Endothelial cell of umbilical vein (primary cell): ENCODE results near the gene CRYL1. TPM values are rescaled to one million over a fixed set of nuclear protein-coding genes. Genes with fewer than 3 reads are reported as not detected.

Source experiments
- BruUV-seq: library from RNA; stranded (reverse); fragments of 400-500 nt; replicated peaks from 2 replicates; lab custom pipeline; 2021; lab: Mats Ljungman, UMichigan
- CTCF ChIA-PET: fragments of 300-600, 350-600 bp; sonication (Branson Sonifier 250); formaldehyde crosslinking; loops from one replicate; lab custom pipeline; 2021; ENCODE audit warnings: antibody characterized with exemption, inconsistent platforms; lab: Charles Lee
- POLR2A ChIA-PET: fragments of 300-600, 350-600 bp; sonication (Branson Sonifier 250); formaldehyde crosslinking; loops from one replicate; lab custom pipeline; 2021; ENCODE audit warnings: antibody characterized with exemption, inconsistent platforms; lab: Charles Lee
- DNase-seq: peaks from one replicate; pipeline ENCODE4 v3.0.0-alpha.2; 2011; ENCODE audit warnings: low read depth, low spot score
- FAIRE-seq: peaks from 2 replicates; lab custom pipeline; 2011; peaks lifted over from hg19 to GRCh38; lab: Jason Lieb, UNC
- H2AFZ ChIP-seq: 2 replicates; pipeline ENCODE4 v1.6.0; 2012; ENCODE audit warnings: low read depth, low read length, control low read depth, inconsistent platforms
- H3K27ac ChIP-seq: 2 replicates; pipeline ENCODE4 v1.5.1; 2011; ENCODE audit warnings: low read depth, mild to moderate bottlenecking, control low read depth, low read length, moderate library complexity; ENCODE audit not compliant: insufficient read depth
- H3K27me3 ChIP-seq, 2 experiments: 2 replicates each; pipeline versions ENCODE4 v1.6.0 to v1.6.1; 2011; ENCODE audit warnings: low read length in 2 of 2, mixed read lengths in 1 of 2; ENCODE audit not compliant: control insufficient read depth in 2 of 2, insufficient read depth in 2 of 2
- H3K36me3 ChIP-seq, 2 experiments: 2 replicates in 1 of 2; 3 replicates in 1 of 2; pipeline ENCODE4 v1.5.1; 2011; ENCODE audit warnings: low read length in 2 of 2, mild to moderate bottlenecking in 1 of 2, moderate library complexity in 1 of 2; ENCODE audit not compliant: control insufficient read depth in 2 of 2, insufficient read depth in 2 of 2; ENCODE audit errors: extremely low read depth in 1 of 2
- H3K4me1 ChIP-seq: 3 replicates; pipeline ENCODE4 v1.5.1; 2011; ENCODE audit warnings: mild to moderate bottlenecking, low read length; ENCODE audit not compliant: control insufficient read depth, insufficient read depth; ENCODE audit errors: extremely low read depth
- H3K4me2 ChIP-seq: 2 replicates; pipeline ENCODE4 v1.6.1; 2011; ENCODE audit warnings: low read length, control low read depth, mixed read lengths; ENCODE audit not compliant: insufficient read depth
- H3K4me3 ChIP-seq, 3 experiments: fragments of 200-600 bp in 1 of 3; sonication (generic), shearing (Covaris generic) in 1 of 3; replicated peaks in 1 of 3; 2 replicates each; pipeline ENCODE4 v1.5.1; 2011 to 2016; ENCODE audit warnings: control low read depth in 3 of 3, low read length in 3 of 3, mild to moderate bottlenecking in 2 of 3, inconsistent platforms in 1 of 3, low read depth in 1 of 3, moderate library complexity in 1 of 3; ENCODE audit not compliant: insufficient read depth in 1 of 3
- H3K79me2 ChIP-seq: 2 replicates; pipeline ENCODE4 v1.6.0; 2012; ENCODE audit warnings: low read length, inconsistent platforms; ENCODE audit not compliant: control insufficient read depth, insufficient read depth
- H3K9ac ChIP-seq: replicated peaks from 2 replicates; pipeline ENCODE3; 2011; ENCODE audit warnings: low read length, control low read depth; ENCODE audit not compliant: insufficient read depth; ENCODE audit errors: extremely low read depth
- H3K9me1 ChIP-seq: replicated peaks from 3 replicates; pipeline ENCODE4 v1.6.0; 2011; ENCODE audit warnings: mild to moderate bottlenecking, low read length; ENCODE audit not compliant: control insufficient read depth, insufficient read depth; ENCODE audit errors: extremely low read depth
- H3K9me3 ChIP-seq: replicated peaks from 2 replicates; pipeline ENCODE4 v1.5.1; 2012; ENCODE audit warnings: low read length, inconsistent platforms; ENCODE audit not compliant: control insufficient read depth, insufficient read depth
- H4K20me1 ChIP-seq: replicated peaks from 2 replicates; pipeline ENCODE3; 2011; ENCODE audit warnings: mild to moderate bottlenecking, low read length; ENCODE audit not compliant: control insufficient read depth, insufficient read depth; ENCODE audit errors: extremely low read depth
- EZH2 ChIP-seq: IDR thresholded peaks from 2 replicates; pipeline ENCODE4 v1.6.1; 2012; ENCODE audit warnings: borderline replicate concordance, low read depth, mild to moderate bottlenecking, moderate library complexity, low read length, inconsistent platforms; ENCODE audit not compliant: severe bottlenecking
- MYC ChIP-seq: IDR thresholded peaks from one replicate; pipeline ENCODE4 v1.6.1; 2011; ENCODE audit warnings: mild to moderate bottlenecking, low read depth, low read length
- POLR2A ChIP-seq: IDR thresholded peaks from 2 replicates; pipeline ENCODE4 v1.6.1; 2012; ENCODE audit warnings: low read depth, mild to moderate bottlenecking, control low read depth, low read length
- POLR2AphosphoS5 ChIP-seq: IDR thresholded peaks from 2 replicates; pipeline ENCODE4 v1.6.1; 2012; ENCODE audit warnings: low read depth, mild to moderate bottlenecking, control low read depth, low read length, moderate library complexity; ENCODE audit not compliant: insufficient read depth
- dilution Hi-C: fragments of 300-500 bp; cut with MboI; formaldehyde crosslinking; loops from one replicate; pipeline ENCODE4 v1.15.0; 2019; ENCODE audit warnings: low sequenced_read_pairs; ENCODE audit not compliant: extremely low pct_ligation_motif_present
- intact Hi-C: fragments of 100-400 bp; cut with micrococcal nuclease; formaldehyde crosslinking; loops from one replicate; pipeline ENCODE4 v1.10.0; 2022
- polyA plus RNA-seq, 4 experiments: library from polyadenylated mRNA; depleted of rRNA in 3 of 4; stranded (reverse) in 3 of 4; unstranded in 1 of 4; fragments of >200 nt; gene quantifications; 2 replicates each; pipeline versions ENCODE4 v1.2.1 to v1.2.3, GENCODE V29; 2011 to 2012; ENCODE audit warnings: missing spikeins in 1 of 4
- total RNA-seq: library from RNA; stranded (reverse); gene quantifications from 2 replicates; pipeline ENCODE4 v1.2.3, GENCODE V29; 2021
- TF ChIP-seq, protein P1 (sequence below), 2 donors: IDR thresholded peaks; 1 replicate in 1 of 2; 2 replicates in 1 of 2; pipeline ENCODE4 v1.5.1; 2011; ENCODE audit warnings: low read length in 2 of 2, mild to moderate bottlenecking in 2 of 2, moderate library complexity in 2 of 2, control low read depth in 1 of 2, inconsistent platforms in 1 of 2, low read depth in 1 of 2; ENCODE audit not compliant: insufficient read depth in 1 of 2; ENCODE audit errors: extremely low read depth in 1 of 2
- TF ChIP-seq, protein P2 (sequence below): IDR thresholded peaks from 2 replicates; pipeline ENCODE4 v1.6.1; 2011; ENCODE audit not compliant: insufficient read depth, insufficient read length

The CRYL1 gene
- total and polyA plus RNA-seq, 2 donors (not counting 3 experiments of a cell fraction or from before 2014, with no cell fraction given) = 13.9 to 39.0 TPM

DNA sequence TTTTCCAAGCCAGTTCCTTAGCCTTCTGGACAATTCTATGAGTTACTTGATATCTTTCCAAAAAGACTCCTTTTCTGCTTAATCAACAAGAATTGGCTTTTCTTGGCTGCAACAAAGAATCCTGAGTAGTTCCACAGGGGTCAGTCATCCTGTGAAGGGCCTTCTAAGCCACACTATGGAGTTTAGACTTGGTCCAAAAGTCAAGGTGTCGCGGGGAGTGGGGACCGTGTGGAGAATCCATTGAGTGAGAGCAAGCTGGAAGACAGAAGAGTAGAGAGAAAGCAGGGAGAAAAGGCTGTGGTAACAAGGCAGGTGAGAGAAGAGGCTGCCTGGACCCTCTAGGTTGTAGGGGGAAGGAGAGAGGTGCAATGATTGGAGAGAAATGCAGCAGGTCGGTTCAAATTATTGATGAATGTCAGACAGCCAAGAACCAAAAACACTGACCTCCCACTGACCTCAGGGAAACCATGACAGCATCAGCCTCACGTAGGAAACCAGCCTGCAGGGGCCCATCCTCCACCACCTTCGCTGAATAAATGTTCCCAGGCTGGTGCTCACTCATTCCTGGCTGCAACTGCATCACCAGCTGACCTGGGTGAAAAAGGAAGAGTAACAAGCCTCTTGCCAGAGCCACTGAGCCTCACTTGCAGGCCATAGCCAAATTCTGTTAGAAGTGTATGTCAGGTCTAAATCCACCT lies 34.2 kb upstream of the CRYL1 start:
- H3K36me3 ChIP-seq = no peaks in the 10 kb centered on the region
- FAIRE-seq (no peak), DNase-seq (no peak)
- no peaks in the 10 kb centered on the region for H3K79me2 ChIP-seq
- no peaks in the 10 kb centered on the region for H3K9me1 ChIP-seq
- H3K4me2 ChIP-seq = no peak overlapping the region
- H3K27me3 ChIP-seq = no peaks in the 10 kb centered on the region
- H3K4me1 ChIP-seq = no peaks in the 10 kb centered on the region
- dilution Hi-C loops (no loop called here), intact Hi-C loops (no loop called here)
- no TSS peak for BruUV-seq
- POLR2A ChIA-PET = no interaction called here
- H2AFZ ChIP-seq = no peak overlapping the region
- no peak overlapping the region for H3K4me3 ChIP-seq
- TF ChIP-seq POLR2A (no peak), MYC (no peak), EZH2 (no peak), POLR2AphosphoS5 (no peak)
- TF ChIP-seq, protein P1, sequence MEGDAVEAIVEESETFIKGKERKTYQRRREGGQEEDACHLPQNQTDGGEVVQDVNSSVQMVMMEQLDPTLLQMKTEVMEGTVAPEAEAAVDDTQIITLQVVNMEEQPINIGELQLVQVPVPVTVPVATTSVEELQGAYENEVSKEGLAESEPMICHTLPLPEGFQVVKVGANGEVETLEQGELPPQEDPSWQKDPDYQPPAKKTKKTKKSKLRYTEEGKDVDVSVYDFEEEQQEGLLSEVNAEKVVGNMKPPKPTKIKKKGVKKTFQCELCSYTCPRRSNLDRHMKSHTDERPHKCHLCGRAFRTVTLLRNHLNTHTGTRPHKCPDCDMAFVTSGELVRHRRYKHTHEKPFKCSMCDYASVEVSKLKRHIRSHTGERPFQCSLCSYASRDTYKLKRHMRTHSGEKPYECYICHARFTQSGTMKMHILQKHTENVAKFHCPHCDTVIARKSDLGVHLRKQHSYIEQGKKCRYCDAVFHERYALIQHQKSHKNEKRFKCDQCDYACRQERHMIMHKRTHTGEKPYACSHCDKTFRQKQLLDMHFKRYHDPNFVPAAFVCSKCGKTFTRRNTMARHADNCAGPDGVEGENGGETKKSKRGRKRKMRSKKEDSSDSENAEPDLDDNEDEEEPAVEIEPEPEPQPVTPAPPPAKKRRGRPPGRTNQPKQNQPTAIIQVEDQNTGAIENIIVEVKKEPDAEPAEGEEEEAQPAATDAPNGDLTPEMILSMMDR (IDR thresholded peaks at IDR 0.05; ENCODE audit: extremely low read depth in 1 of 2, insufficient read depth in 1 of 2, low read depth in 1 of 2, low read length in 2 of 2) = no peak
- TF ChIP-seq, protein P2, sequence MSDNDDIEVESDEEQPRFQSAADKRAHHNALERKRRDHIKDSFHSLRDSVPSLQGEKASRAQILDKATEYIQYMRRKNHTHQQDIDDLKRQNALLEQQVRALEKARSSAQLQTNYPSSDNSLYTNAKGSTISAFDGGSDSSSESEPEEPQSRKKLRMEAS = no peak
- no peaks in the 10 kb centered on the region for H4K20me1 ChIP-seq
- H3K9ac ChIP-seq = no peak overlapping the region
- no peaks in the 10 kb centered on the region for H3K9me3 ChIP-seq
- CTCF ChIA-PET = no interaction called here
- no peak overlapping the region for H3K27ac ChIP-seq
